SK-N-SH (cell line): ENCODE data around the gene MAGEE2. TPM values are rescaled to one million over a fixed set of nuclear protein-coding genes. Genes with fewer than 3 reads are reported as not detected.

Experiments
- CTCF ChIA-PET: fragments of 300-600, 350-600 bp; formaldehyde crosslinking; extraction: SDS; loops from one replicate; lab custom pipeline; 2021; lab: Yijun Ruan, JAX
- POLR2A ChIA-PET: fragments of 350-600 bp; sonication (Branson Sonifier 250); formaldehyde crosslinking; extraction: SDS; loops from one replicate; lab custom pipeline; 2020; ENCODE audit warnings: antibody characterized with exemption, inconsistent platforms; lab: Yijun Ruan, JAX
- DNase-seq: peaks from one replicate; pipeline ENCODE4 v3.0.0; 2012
- H2AFZ ChIP-seq: fragments of 200-600 bp; sonication (generic); 2 replicates; pipeline ENCODE4 v1.8.1; 2016; ENCODE audit warnings: antibody characterized with exemption, mild to moderate bottlenecking, low read depth
- H3F3A ChIP-seq: fragments of 200-600 bp; sonication (generic); replicated peaks from 2 replicates; pipeline ENCODE3; 2016; ENCODE audit warnings: antibody characterized with exemption, mild to moderate bottlenecking; ENCODE audit not compliant: insufficient read depth
- H3K27ac ChIP-seq, 2 experiments: fragments of 200-500 bp in 1 of 2; fragments of 200-600 bp in 1 of 2; sonication (Bioruptor generic) in 1 of 2; sonication (generic), shearing (Covaris generic) in 1 of 2; 2 replicates each; pipeline versions ENCODE4 v1.5.1 to v1.6.1; 2014 to 2016; ENCODE audit warnings: low read depth in 2 of 2, inconsistent platforms in 1 of 2, low read length in 1 of 2, mild to moderate bottlenecking in 1 of 2, mixed read lengths in 1 of 2
- H3K27me3 ChIP-seq: fragments of 200-600 bp; sonication (generic), shearing (Covaris generic); 2 replicates; pipeline ENCODE4 v1.6.1; 2016; ENCODE audit warnings: mixed run types; ENCODE audit not compliant: insufficient read depth
- H3K36me3 ChIP-seq, 2 experiments: fragments of 200-500 bp in 1 of 2; fragments of 200-600 bp in 1 of 2; sonication (Bioruptor generic) in 1 of 2; sonication (generic) in 1 of 2; replicated peaks in 1 of 2; 2 replicates each; pipeline versions ENCODE3 to v1.5.1; 2014 to 2016; ENCODE audit warnings: low read length in 1 of 2, mild to moderate bottlenecking in 1 of 2; ENCODE audit not compliant: insufficient read depth in 2 of 2, control insufficient read depth in 1 of 2
- H3K4me1 ChIP-seq, 2 experiments: fragments of 200-500 bp in 1 of 2; fragments of 200-600 bp in 1 of 2; sonication (Bioruptor generic) in 1 of 2; sonication (generic), shearing (Covaris generic) in 1 of 2; 2 replicates each; pipeline versions ENCODE4 v1.5.1 to v1.6.1; 2014 to 2016; ENCODE audit warnings: low read depth in 1 of 2, low read length in 1 of 2, mixed run types in 1 of 2; ENCODE audit not compliant: insufficient read depth in 2 of 2, control insufficient read depth in 1 of 2
- H3K4me2 ChIP-seq: fragments of 200-600 bp; sonication (generic), shearing (Covaris generic); 2 replicates; pipeline ENCODE4 v1.6.1; 2017; ENCODE audit warnings: mixed run types
- H3K4me3 ChIP-seq, 2 experiments: fragments of 200-500 bp in 1 of 2; fragments of 200-600 bp in 1 of 2; sonication (Bioruptor generic) in 1 of 2; sonication (generic), shearing (Covaris generic) in 1 of 2; 2 replicates each; pipeline versions ENCODE4 v1.5.1 to v1.8.1; 2014 to 2016; ENCODE audit warnings: low read depth in 2 of 2, inconsistent platforms in 1 of 2, low read length in 1 of 2, mild to moderate bottlenecking in 1 of 2, mixed read lengths in 1 of 2, moderate library complexity in 1 of 2
- H3K79me2 ChIP-seq: fragments of 200-600 bp; sonication (generic); 2 replicates; pipeline ENCODE4 v1.8.1; 2017; ENCODE audit warnings: mild to moderate bottlenecking; ENCODE audit not compliant: insufficient read depth
- H3K9ac ChIP-seq: fragments of 200-600 bp; sonication (generic); 2 replicates; pipeline ENCODE4 v1.6.1; 2017; ENCODE audit warnings: mixed run types
- H3K9me2 ChIP-seq: fragments of 200-600 bp; sonication (generic); 2 replicates; pipeline ENCODE4 v1.6.1; 2017; ENCODE audit warnings: mixed run types
- H3K9me3 ChIP-seq: fragments of 200-600 bp; sonication (generic); 2 replicates; pipeline ENCODE4 v1.6.1; 2017; ENCODE audit warnings: mixed run types, mild to moderate bottlenecking, moderate library complexity
- H4K20me1 ChIP-seq: fragments of 200-600 bp; sonication (generic); 2 replicates; pipeline ENCODE4 v1.6.1; 2017; ENCODE audit warnings: mild to moderate bottlenecking, mixed run types; ENCODE audit not compliant: insufficient read depth
- CHD2 ChIP-seq: fragments of 150-350 bp; IDR thresholded peaks from 2 replicates; pipeline ENCODE4 v1.6.1; 2018; ENCODE audit warnings: low read length; ENCODE audit not compliant: partially characterized antibody
- EZH2phosphoT487 ChIP-seq: fragments of 200-600 bp; sonication (generic); IDR thresholded peaks from 2 replicates; pipeline ENCODE4 v1.6.1; 2017; ENCODE audit warnings: low read depth, mixed run types, mild to moderate bottlenecking, antibody characterized with exemption, moderate library complexity, borderline replicate concordance
- FOSL2 ChIP-seq: IDR thresholded peaks from 2 replicates; pipeline ENCODE4 v1.4.0; 2012; ENCODE audit warnings: low read depth, mild to moderate bottlenecking, moderate library complexity, borderline replicate concordance
- FOXM1 ChIP-seq: IDR thresholded peaks from 2 replicates; pipeline ENCODE4 v1.4.0; 2012; ENCODE audit warnings: low read depth, mild to moderate bottlenecking
- GABPA ChIP-seq: IDR thresholded peaks from 2 replicates; pipeline ENCODE4 v1.4.0; 2012; ENCODE audit warnings: low read depth, mild to moderate bottlenecking
- GATA2 ChIP-seq: sonication (generic); formaldehyde crosslinking; IDR thresholded peaks from 2 replicates; pipeline ENCODE4 v1.5.0; 2020; ENCODE audit warnings: mild to moderate bottlenecking, missing genetic modification reagents
- NFIC ChIP-seq: IDR thresholded peaks from 2 replicates; pipeline ENCODE4 v1.4.0; 2012; ENCODE audit warnings: borderline replicate concordance
- NRF1 ChIP-seq: IDR thresholded peaks from 2 replicates; pipeline ENCODE4 v1.6.1; 2012; ENCODE audit warnings: low read depth, mild to moderate bottlenecking, low read length
- RXRA ChIP-seq: IDR thresholded peaks from 2 replicates; pipeline ENCODE4 v1.4.0; 2012; ENCODE audit warnings: low read depth, mild to moderate bottlenecking, borderline replicate concordance
- SIN3A ChIP-seq: IDR thresholded peaks from 2 replicates; pipeline ENCODE4 v1.6.1; 2012; ENCODE audit warnings: low read depth, mild to moderate bottlenecking, low read length, moderate library complexity, borderline replicate concordance
- TAF1 ChIP-seq: IDR thresholded peaks from 2 replicates; pipeline ENCODE4 v1.6.1; 2012; ENCODE audit warnings: low read depth, mild to moderate bottlenecking, low read length, moderate library complexity, borderline replicate concordance
- WGBS: methylation state at CpG from one replicate; pipeline ENCODE4 v1.1.6; 2017; ENCODE audit warnings: low lambda C conversion rate; 5-methylcytosine and 5-hydroxymethylcytosine counted together
- polyA plus RNA-seq, 3 experiments: library from polyadenylated mRNA; depleted of rRNA; stranded (reverse); fragments of >200 nt; gene quantifications; 2 replicates each; pipeline ENCODE4 v1.2.3, GENCODE V29; 2012
- TF ChIP-seq, protein P1 (sequence below): fragments of 150-350 bp; IDR thresholded peaks from 2 replicates; pipeline ENCODE4 v1.6.1; 2017; ENCODE audit warnings: antibody characterized with exemption, low read length, low read depth, borderline replicate concordance
- TF ChIP-seq, protein P2 (sequence below): IDR thresholded peaks from 2 replicates; pipeline ENCODE4 v1.4.0; 2012; ENCODE audit warnings: low read depth, borderline replicate concordance
- TF ChIP-seq, protein P3 (sequence below): IDR thresholded peaks from 2 replicates; pipeline ENCODE4 v1.4.0; 2012; ENCODE audit warnings: low read depth
- TF ChIP-seq, protein P4 (sequence below): fragments of 200-600 bp; sonication (generic); IDR thresholded peaks from 2 replicates; pipeline ENCODE4 v1.6.1; 2017; ENCODE audit warnings: antibody characterized with exemption, mild to moderate bottlenecking, moderate library complexity
- TF ChIP-seq, protein P5 (sequence below): fragments of 150-350 bp; IDR thresholded peaks from 2 replicates; pipeline ENCODE4 v1.6.1; 2016; ENCODE audit warnings: mild to moderate bottlenecking, low read depth, low read length

The MAGEE2 gene, protein sequence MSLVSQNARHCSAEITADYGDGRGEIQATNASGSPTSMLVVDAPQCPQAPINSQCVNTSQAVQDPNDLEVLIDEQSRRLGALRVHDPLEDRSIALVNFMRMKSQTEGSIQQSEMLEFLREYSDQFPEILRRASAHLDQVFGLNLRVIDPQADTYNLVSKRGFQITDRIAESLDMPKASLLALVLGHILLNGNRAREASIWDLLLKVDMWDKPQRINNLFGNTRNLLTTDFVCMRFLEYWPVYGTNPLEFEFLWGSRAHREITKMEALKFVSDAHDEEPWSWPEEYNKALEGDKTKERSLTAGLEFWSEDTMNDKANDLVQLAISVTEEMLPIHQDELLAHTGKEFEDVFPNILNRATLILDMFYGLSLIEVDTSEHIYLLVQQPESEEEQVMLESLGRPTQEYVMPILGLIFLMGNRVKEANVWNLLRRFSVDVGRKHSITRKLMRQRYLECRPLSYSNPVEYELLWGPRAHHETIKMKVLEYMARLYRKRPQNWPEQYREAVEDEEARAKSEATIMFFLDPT
- not detected in 2 replicates for polyA plus RNA-seq (2012; rRNA removed)
- not detected in 2 replicates for polyA plus RNA-seq (2012; cell fraction: cytosol; rRNA removed)
- not detected in 2 replicates for polyA plus RNA-seq (2012; cell fraction: nucleus; rRNA removed)

DNA sequence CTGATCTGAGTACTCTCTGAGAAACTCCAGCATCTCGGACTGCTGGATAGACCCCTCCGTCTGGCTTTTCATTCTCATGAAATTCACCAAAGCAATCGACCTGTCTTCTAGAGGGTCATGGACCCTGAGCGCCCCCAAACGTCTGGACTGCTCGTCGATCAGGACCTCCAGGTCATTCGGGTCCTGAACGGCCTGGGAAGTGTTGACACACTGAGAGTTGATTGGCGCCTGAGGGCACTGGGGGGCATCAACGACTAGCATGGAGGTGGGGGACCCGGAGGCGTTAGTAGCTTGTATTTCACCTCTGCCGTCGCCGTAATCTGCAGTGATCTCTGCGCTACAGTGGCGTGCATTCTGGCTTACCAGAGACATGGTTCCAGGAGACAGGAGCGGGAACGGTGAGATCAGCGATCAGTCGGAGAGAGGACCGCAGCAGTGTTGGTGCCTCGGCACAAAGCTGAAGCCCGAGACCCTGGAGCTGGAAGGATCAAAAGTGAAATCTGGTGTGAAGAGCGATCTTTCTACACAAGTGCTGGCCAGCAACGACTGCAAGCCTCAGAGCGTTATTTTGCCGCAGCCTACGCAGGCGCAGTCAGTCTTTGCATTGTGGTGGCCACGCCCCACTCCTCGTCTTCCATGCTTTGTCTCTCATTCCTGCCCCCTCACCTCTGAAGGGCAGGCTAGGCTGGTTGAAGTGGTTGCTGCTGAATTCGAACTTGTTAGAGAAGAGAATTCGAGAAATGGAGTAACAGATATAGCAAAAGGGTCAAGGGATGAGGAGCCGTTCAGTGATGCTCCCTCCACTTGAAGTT, at the start of gene MAGEE2:
Gene MAGEE2 (minus strand): TSS at position 575 of the 812 bp plus-strand sequence. CDS start 203 bp downstream, at position 372.
- ChIA-PET POLR2A (no interaction called here), CTCF (no interaction called here)
- TF ChIP-seq GATA2 (CRISPR knock-in tag) (0 out of 2 replicates have a peak, but pooled peaks have one; percentile 28), NFIC (no peak), CHD2 (no peak)
- H4K20me1 ChIP-seq = no peaks in the 10 kb centered on the region
- 5% methylated on average over 28 of the region's 36 CpGs for WGBS
- no peaks in the 10 kb centered on the region for H3F3A ChIP-seq
- H3K9me2 ChIP-seq = no peaks in the 10 kb centered on the region
- DNase-seq = peak; percentile 30
- H3K79me2 ChIP-seq = no peaks in the 10 kb centered on the region
- H3K9me3 ChIP-seq = no peaks in the 10 kb centered on the region
- H3K27ac ChIP-seq = no peak within 1 kb of the TSS
- peak within 1 kb of the TSS; percentile 44; the same call in 1 of the 2 replicates for H3K4me2 ChIP-seq
- no peak within 1 kb of the TSS for H2AFZ ChIP-seq
- H3K27me3 ChIP-seq = no peaks in the 10 kb centered on the region
- H3K4me1 ChIP-seq = no peaks in the 10 kb centered on the region; a peak in 1 of 4 replicates
- peak within 1 kb of the TSS; percentile 32 to 36; a peak in 2 of 4 replicates for H3K4me3 ChIP-seq
- no peak within 1 kb of the TSS for H3K9ac ChIP-seq
- H3K36me3 ChIP-seq = no peaks in the 10 kb centered on the region

DNA sequence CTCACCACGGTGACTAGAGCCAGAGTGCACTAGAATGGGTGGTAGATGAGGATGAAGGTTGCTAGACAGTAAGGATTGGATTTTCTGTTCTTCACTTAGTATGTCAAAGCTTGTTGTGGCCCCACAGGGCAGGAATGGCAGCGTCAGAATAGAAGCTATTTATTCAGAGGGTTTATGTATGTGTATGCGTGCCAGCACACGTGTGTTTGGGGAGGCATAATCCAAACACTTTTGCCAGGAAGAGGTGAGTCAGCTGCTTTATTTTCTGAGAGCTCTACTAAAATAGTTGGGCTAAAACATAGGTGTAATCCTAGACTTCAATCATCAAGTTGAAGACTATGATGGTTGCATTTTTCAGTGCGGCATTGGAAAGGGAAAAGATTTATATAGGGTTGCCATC, 1.2 kb upstream of the MAGEE2 start:
- CTCF ChIA-PET = no interaction called here
- Histone ChIP-seq H2AFZ (no peak overlapping the region), H3K9me2 (no peaks in the 10 kb centered on the region), H3F3A (no peaks in the 10 kb centered on the region), H3K27ac (no peak overlapping the region), H3K4me1 (no peaks in the 10 kb centered on the region; a peak in 1 of 4 replicates), H3K4me3 (no peak overlapping the region), H3K9ac (no peak overlapping the region), H4K20me1 (no peaks in the 10 kb centered on the region), H3K79me2 (no peaks in the 10 kb centered on the region), H3K4me2 (no peak overlapping the region), H3K9me3 (no peaks in the 10 kb centered on the region), H3K36me3 (no peaks in the 10 kb centered on the region), H3K27me3 (no peaks in the 10 kb centered on the region)
- POLR2A ChIA-PET = no interaction called here
- 13% methylated on average over 5 of the region's 5 CpGs for WGBS
- DNase-seq = no peak
- TF ChIP-seq NRF1 (no peak), GABPA (no peak), SIN3A (no peak), FOSL2 (no peak), RXRA (no peak), TAF1 (no peak), GATA2 (CRISPR knock-in tag) (no peak), EZH2phosphoT487 (no peak), FOXM1 (no peak)
- TF ChIP-seq, protein P1, sequence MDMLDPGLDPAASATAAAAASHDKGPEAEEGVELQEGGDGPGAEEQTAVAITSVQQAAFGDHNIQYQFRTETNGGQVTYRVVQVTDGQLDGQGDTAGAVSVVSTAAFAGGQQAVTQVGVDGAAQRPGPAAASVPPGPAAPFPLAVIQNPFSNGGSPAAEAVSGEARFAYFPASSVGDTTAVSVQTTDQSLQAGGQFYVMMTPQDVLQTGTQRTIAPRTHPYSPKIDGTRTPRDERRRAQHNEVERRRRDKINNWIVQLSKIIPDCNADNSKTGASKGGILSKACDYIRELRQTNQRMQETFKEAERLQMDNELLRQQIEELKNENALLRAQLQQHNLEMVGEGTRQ = no peak
- TF ChIP-seq, protein P2, sequence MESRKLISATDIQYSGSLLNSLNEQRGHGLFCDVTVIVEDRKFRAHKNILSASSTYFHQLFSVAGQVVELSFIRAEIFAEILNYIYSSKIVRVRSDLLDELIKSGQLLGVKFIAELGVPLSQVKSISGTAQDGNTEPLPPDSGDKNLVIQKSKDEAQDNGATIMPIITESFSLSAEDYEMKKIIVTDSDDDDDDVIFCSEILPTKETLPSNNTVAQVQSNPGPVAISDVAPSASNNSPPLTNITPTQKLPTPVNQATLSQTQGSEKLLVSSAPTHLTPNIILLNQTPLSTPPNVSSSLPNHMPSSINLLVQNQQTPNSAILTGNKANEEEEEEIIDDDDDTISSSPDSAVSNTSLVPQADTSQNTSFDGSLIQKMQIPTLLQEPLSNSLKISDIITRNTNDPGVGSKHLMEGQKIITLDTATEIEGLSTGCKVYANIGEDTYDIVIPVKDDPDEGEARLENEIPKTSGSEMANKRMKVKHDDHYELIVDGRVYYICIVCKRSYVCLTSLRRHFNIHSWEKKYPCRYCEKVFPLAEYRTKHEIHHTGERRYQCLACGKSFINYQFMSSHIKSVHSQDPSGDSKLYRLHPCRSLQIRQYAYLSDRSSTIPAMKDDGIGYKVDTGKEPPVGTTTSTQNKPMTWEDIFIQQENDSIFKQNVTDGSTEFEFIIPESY = no peak
- TF ChIP-seq, protein P3, sequence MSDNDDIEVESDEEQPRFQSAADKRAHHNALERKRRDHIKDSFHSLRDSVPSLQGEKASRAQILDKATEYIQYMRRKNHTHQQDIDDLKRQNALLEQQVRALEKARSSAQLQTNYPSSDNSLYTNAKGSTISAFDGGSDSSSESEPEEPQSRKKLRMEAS = no peak
- TF ChIP-seq, protein P4, sequence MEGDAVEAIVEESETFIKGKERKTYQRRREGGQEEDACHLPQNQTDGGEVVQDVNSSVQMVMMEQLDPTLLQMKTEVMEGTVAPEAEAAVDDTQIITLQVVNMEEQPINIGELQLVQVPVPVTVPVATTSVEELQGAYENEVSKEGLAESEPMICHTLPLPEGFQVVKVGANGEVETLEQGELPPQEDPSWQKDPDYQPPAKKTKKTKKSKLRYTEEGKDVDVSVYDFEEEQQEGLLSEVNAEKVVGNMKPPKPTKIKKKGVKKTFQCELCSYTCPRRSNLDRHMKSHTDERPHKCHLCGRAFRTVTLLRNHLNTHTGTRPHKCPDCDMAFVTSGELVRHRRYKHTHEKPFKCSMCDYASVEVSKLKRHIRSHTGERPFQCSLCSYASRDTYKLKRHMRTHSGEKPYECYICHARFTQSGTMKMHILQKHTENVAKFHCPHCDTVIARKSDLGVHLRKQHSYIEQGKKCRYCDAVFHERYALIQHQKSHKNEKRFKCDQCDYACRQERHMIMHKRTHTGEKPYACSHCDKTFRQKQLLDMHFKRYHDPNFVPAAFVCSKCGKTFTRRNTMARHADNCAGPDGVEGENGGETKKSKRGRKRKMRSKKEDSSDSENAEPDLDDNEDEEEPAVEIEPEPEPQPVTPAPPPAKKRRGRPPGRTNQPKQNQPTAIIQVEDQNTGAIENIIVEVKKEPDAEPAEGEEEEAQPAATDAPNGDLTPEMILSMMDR = no peak
- TF ChIP-seq, protein P5, sequence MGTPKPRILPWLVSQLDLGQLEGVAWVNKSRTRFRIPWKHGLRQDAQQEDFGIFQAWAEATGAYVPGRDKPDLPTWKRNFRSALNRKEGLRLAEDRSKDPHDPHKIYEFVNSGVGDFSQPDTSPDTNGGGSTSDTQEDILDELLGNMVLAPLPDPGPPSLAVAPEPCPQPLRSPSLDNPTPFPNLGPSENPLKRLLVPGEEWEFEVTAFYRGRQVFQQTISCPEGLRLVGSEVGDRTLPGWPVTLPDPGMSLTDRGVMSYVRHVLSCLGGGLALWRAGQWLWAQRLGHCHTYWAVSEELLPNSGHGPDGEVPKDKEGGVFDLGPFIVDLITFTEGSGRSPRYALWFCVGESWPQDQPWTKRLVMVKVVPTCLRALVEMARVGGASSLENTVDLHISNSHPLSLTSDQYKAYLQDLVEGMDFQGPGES = no peak
